HL-60 (cell line): ENCODE measurements around the gene NHSL2.

Experiments
- DNase-seq, 2 experiments: peaks; one replicate each; pipeline ENCODE4 v3.0.0-alpha.2; 2010 to 2020; ENCODE audit warnings: low read depth in 1 of 2, low spot score in 1 of 2
- H3K27ac ChIP-seq: fragments of 250-450 bp; sonication (Bioruptor Pico); replicated peaks from 2 replicates; pipeline ENCODE4 v1.5.1; 2020; ENCODE audit warnings: mild to moderate bottlenecking, moderate library complexity
- H3K27me3 ChIP-seq: fragments of 250-450 bp; sonication (Bioruptor Pico); 2 replicates; pipeline ENCODE4 v1.5.1; 2021; ENCODE audit warnings: mild to moderate bottlenecking, moderate library complexity; ENCODE audit not compliant: insufficient read depth, poor library complexity, severe bottlenecking
- H3K4me3 ChIP-seq: replicated peaks from 2 replicates; pipeline ENCODE4 v1.5.1; 2011; ENCODE audit warnings: mild to moderate bottlenecking, control low read depth, low read length; ENCODE audit not compliant: insufficient read depth
- GABPA ChIP-seq: IDR thresholded peaks from 2 replicates; pipeline ENCODE4 v1.6.1; 2012; ENCODE audit warnings: low read depth
- POLR2AphosphoS5 ChIP-seq: IDR thresholded peaks from 2 replicates; pipeline ENCODE4 v1.6.1; 2012; ENCODE audit warnings: low read depth
- SPI1 ChIP-seq: IDR thresholded peaks from 2 replicates; pipeline ENCODE4 v1.6.1; 2012; ENCODE audit warnings: low read depth, mild to moderate bottlenecking, borderline replicate concordance
- TF ChIP-seq, protein P1 (sequence below): IDR thresholded peaks from 2 replicates; pipeline ENCODE4 v1.6.1; 2012; ENCODE audit warnings: low read depth; ENCODE audit not compliant: insufficient replicate concordance
- TF ChIP-seq, protein P2 (sequence below): IDR thresholded peaks from one replicate; pipeline ENCODE4 v1.5.1; 2011; ENCODE audit warnings: low read length, control low read depth, inconsistent platforms; ENCODE audit not compliant: insufficient read depth

The NHSL2 gene

DNA sequence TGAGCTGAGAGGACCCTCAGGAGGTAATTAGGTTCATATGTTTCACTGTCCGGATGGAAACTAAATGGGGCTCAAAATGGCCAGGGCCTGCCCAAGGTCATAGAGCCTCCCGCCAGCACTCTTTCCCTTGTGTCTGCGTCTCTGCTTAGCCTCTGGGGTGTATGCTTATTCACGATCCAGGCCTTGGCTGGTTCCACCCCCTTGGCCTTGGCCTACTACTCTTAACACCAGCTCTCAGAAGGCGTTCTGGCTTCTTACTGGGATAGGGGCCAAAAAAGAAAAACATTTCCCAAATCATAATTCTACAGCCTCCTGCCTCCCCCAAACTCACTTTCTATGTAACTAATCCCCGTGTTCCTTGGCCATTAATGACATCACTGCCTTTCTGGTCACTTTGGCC is 152.3 kb downstream of the NHSL2 start:
- no peak overlapping the region for H3K4me3 ChIP-seq
- TF ChIP-seq, protein P1, sequence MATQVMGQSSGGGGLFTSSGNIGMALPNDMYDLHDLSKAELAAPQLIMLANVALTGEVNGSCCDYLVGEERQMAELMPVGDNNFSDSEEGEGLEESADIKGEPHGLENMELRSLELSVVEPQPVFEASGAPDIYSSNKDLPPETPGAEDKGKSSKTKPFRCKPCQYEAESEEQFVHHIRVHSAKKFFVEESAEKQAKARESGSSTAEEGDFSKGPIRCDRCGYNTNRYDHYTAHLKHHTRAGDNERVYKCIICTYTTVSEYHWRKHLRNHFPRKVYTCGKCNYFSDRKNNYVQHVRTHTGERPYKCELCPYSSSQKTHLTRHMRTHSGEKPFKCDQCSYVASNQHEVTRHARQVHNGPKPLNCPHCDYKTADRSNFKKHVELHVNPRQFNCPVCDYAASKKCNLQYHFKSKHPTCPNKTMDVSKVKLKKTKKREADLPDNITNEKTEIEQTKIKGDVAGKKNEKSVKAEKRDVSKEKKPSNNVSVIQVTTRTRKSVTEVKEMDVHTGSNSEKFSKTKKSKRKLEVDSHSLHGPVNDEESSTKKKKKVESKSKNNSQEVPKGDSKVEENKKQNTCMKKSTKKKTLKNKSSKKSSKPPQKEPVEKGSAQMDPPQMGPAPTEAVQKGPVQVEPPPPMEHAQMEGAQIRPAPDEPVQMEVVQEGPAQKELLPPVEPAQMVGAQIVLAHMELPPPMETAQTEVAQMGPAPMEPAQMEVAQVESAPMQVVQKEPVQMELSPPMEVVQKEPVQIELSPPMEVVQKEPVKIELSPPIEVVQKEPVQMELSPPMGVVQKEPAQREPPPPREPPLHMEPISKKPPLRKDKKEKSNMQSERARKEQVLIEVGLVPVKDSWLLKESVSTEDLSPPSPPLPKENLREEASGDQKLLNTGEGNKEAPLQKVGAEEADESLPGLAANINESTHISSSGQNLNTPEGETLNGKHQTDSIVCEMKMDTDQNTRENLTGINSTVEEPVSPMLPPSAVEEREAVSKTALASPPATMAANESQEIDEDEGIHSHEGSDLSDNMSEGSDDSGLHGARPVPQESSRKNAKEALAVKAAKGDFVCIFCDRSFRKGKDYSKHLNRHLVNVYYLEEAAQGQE, result no peak
- TF ChIP-seq, protein P2, sequence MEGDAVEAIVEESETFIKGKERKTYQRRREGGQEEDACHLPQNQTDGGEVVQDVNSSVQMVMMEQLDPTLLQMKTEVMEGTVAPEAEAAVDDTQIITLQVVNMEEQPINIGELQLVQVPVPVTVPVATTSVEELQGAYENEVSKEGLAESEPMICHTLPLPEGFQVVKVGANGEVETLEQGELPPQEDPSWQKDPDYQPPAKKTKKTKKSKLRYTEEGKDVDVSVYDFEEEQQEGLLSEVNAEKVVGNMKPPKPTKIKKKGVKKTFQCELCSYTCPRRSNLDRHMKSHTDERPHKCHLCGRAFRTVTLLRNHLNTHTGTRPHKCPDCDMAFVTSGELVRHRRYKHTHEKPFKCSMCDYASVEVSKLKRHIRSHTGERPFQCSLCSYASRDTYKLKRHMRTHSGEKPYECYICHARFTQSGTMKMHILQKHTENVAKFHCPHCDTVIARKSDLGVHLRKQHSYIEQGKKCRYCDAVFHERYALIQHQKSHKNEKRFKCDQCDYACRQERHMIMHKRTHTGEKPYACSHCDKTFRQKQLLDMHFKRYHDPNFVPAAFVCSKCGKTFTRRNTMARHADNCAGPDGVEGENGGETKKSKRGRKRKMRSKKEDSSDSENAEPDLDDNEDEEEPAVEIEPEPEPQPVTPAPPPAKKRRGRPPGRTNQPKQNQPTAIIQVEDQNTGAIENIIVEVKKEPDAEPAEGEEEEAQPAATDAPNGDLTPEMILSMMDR, result no peak
- TF ChIP-seq GABPA (no peak), SPI1 (no peak), POLR2AphosphoS5 (no peak)
- no peak overlapping the region for H3K27ac ChIP-seq
- no peaks in the 10 kb centered on the region for H3K27me3 ChIP-seq
- no peak for DNase-seq

DNA sequence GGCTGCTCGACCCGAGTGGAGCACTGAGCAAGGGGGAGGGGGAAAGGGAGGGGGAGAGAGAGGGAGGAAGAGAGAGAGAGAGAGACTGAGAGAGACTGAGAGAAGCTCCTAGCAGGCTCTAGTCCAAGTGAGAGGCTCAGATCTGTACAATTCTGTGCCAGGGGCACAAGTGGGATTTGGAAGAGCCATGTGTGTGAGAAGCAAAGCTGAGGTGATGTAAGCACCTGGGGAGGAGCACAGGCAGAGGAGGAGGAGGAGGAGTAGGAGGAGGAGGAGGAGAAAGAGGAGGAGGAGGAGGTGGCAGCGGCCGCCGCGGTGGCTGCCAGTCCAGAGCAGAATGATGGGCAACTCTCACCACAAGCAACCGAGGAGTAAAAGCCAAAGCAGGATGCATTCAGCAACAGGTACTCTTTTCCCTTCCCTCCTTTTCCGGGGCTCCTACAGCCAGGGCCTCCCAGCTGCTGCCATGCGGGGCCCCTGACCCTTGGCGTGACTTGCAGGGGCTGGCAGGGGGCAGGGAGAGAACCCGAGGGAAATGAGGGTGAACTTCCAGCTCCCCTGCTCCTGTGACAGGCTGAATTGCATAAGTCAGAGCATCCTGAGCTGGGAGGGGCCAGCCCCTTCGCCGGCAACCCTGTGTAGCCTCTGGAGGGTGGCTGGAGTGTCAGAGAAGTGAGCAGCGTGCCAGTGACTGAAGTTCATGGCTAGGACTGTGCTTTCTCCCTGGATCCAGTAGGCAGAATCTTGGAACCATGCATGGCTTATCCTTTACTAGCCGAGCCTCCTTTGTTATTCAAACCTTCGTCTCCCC is 158.9 kb downstream of the NHSL2 start:
- TF ChIP-seq SPI1, result no peak
- no peak for TF ChIP-seq POLR2AphosphoS5
- TF ChIP-seq GABPA, result no peak
- TF ChIP-seq, protein P1, result no peak
- Histone ChIP-seq H3K27ac (no peak overlapping the region), H3K4me3 (no peak overlapping the region), H3K27me3 (no peaks in the 10 kb centered on the region)
- peak; percentile 30 to 55 for DNase-seq

DNA sequence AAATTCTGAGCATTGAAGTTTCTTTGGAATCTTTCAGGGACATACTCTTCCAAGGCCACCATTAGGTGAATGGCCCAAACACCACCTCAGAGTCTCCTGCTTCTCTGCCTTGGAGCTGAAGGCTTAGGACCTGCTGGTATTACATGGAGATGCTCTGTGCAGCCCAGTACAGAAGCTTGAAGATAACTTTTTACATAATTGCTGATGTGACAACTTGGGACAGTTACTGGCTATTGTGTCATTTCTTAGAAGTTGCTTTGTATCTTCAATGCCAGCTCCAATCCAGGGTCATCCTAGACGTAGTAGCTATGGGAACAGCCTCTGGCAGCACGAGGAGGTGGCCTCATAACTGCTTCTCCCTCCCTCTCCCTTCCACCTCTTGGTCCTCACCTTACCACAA is 160.6 kb downstream of the NHSL2 start:
- DNase-seq, result no peak
- Histone ChIP-seq H3K27ac (no peak overlapping the region), H3K4me3 (no peak overlapping the region), H3K27me3 (no peaks in the 10 kb centered on the region)
- TF ChIP-seq, protein P1, result no peak
- TF ChIP-seq GABPA (no peak), SPI1 (no peak), POLR2AphosphoS5 (no peak)
- TF ChIP-seq, protein P2, result no peak
